Cardiac fibroblast (primary cell): Measurements from ENCODE around the gene WDR4.
"Not testable (repeated sequence)": the region's sequence is repeated elsewhere in the genome, so short reads cannot be mapped to it uniquely, and the experiment has no call there.

Experiments used
- DNase-seq, 2 donors: peaks; one replicate each; pipeline versions ENCODE4 v3.0.0 to v3.0.0-alpha.2; 2010; ENCODE audit warnings: low read depth in 2 of 2
- H3K4me3 ChIP-seq, 2 donors: replicated peaks in 1 of 2; 1 replicate in 1 of 2; 2 replicates in 1 of 2; pipeline ENCODE4 v1.5.1; 2011; ENCODE audit warnings: low read depth in 2 of 2, low read length in 2 of 2, mild to moderate bottlenecking in 2 of 2, moderate library complexity in 1 of 2
- CTCF ChIP-seq: IDR thresholded peaks from one replicate; pipeline ENCODE4 v1.5.1; 2011; ENCODE audit warnings: low read depth, mild to moderate bottlenecking, low read length, inconsistent platforms

Gene WDR4

GRCh38 chr21:42806509-42807140 lies 72.7 kb downstream of the WDR4 start:
- no peak for DNase-seq
- H3K4me3 ChIP-seq = no peak overlapping the region
- no peak for TF ChIP-seq CTCF

- not testable (repeated sequence) for DNase-seq, H3K4me3 ChIP-seq
Measured at GRCh38 chr21:42801616-42802015, 77.7 kb downstream of the WDR4 start.

GRCh38 chr21:42799948-42800347 lies 79.4 kb downstream of the WDR4 start:
- H3K4me3 ChIP-seq = no peak overlapping the region
- TF ChIP-seq CTCF = no peak
- DNase-seq = no peak

GRCh38 chr21:42799516-42799915 lies 79.8 kb downstream of the WDR4 start:
- no peak overlapping the region for H3K4me3 ChIP-seq
- no peak for DNase-seq
- TF ChIP-seq CTCF = no peak
